Lower leg skin (tissue), 3 donors: ENCODE results near the gene SEPTIN8.

Experiments
- CTCF ChIP-seq, 3 donors: fragments of 450-650 bp; IDR thresholded peaks; one replicate each; pipeline ENCODE4 v1.5.1; 2016; ENCODE audit warnings: antibody characterized with exemption in 3 of 3, mild to moderate bottlenecking in 3 of 3, moderate library complexity in 2 of 3
- POLR2A ChIP-seq, 2 donors: fragments of 450-650 bp; IDR thresholded peaks; one replicate each; pipeline ENCODE4 v1.6.1; 2016 to 2017; ENCODE audit warnings: antibody characterized with exemption in 2 of 2, mild to moderate bottlenecking in 1 of 2, moderate library complexity in 1 of 2

GRCh38 chr5:132704875-132705274 is 72.2 kb downstream of the SEPTIN8 start:
- no peak for TF ChIP-seq CTCF (IDR thresholded peaks at IDR 0.05)
- no peak for TF ChIP-seq POLR2A (IDR thresholded peaks at IDR 0.05)
